NCI-H146 (cell line): ENCODE results near the gene MVB12B.

Experiments
- DNase-seq: peaks from one replicate; lab custom pipeline; 2025; lab: John Stamatoyannopoulos, UW

MVB12B gene

DNA sequence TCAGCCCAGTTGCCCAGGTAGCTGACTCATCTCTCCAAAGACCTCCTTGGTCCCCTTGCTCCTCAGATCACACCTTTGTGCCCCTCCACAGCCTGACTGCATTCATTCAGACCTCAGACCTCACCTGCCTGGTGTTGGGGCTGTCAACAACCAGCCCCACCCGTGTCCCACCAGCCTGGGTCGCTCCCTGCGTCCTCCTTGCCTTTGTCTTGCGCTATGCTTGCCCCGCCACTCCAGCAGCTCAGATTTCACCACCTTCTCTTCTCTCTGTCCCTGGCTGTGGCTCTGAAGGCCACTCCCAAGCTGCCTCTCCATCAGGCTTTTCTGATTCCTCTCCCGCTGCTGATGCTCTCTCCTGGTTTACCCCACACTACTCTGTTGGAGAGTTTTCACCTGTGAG, 103.5 kb downstream of the MVB12B start:
- no peak for DNase-seq

DNA sequence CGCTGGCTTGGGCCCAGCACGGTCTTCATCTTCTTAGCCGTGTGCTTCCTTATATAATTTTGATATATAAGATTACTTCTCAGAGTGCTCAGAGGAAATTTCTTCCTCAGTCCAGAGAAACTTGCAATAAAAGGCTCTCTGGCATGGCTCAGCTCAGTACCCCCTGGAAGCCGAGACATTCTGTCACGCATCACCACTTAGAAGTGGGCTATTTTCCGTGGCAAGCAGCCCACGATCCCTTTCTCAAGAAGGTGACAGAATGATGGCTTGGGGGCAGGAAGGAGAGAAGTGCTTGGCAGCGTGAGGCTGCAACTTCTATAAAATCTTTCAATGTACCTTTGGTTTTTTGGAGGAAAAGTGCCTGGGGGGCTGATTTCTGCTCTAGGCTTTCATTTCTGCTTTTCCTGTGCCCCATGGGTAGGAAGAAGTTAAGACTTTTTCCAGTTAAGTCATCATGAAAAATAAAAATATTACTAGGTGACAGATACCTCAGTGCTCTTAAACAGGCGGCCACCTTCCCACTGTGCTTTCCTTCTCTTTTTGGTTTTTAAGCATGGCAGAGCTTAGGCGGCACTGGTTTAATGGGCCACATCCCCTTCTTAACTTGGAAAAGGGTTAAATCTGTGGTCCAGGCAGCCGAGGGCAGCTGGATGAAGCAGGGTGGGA, 104.6 kb downstream of the MVB12B start:
- no peak for DNase-seq

DNA sequence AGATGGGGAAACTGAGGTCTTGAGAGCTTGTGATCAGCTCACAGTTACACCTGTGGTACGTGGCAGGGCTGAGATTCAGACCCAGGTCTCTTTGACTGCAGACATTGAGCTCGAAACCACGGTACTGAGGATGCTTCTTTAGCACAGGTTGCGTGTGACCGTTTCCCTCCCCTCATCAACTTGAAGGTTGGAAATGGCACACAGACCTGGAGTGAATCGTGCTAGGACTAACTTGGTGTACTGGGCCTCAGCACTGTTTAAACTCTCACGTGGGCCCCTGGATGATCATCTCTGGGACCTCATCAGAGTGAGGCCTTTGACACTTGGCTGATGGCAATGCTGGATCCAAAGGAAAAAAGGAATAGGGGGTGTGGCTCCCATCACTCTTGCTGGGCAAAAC, 106.0 kb downstream of the MVB12B start:
- DNase-seq: no peak

DNA sequence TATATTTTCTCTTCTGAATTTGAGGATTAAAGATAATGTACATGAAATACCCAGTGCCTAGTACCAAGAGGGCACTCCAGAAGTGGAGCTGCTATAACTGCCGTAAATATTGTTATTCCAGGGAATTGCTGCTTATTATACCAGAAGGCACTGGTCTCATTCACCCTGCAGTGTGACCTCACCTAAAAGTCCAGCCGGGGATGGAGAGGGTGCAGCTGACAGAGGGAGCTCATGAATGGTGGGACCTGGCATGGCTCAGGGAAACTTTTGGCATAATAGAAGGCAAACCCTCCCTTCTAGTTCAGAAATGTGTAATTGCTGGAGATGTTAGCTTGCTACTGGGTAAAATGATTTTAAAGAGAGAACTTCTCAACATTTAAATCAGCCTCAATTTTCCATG, 108.5 kb downstream of the MVB12B start:
- no peak for DNase-seq

DNA sequence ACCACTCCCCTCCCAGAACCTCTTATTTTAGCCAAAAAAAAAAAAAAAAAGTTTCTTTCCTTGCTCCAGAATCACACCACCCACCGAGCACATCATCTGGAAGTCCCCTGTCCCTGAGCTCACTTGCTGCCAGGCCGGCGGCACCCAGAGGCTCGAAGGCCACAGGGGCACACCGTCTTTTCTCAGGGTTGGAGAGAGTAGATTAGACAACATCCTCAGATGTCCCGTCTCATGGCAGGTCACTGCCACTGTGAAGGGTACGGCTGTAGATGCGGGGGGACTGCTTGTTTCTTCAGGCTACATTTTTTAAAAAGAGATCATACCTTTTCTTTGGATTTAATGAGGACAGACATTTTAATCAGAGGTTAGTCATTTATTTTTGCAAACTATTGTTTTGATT, 109.0 kb downstream of the MVB12B start:
- DNase-seq: no peak

DNA sequence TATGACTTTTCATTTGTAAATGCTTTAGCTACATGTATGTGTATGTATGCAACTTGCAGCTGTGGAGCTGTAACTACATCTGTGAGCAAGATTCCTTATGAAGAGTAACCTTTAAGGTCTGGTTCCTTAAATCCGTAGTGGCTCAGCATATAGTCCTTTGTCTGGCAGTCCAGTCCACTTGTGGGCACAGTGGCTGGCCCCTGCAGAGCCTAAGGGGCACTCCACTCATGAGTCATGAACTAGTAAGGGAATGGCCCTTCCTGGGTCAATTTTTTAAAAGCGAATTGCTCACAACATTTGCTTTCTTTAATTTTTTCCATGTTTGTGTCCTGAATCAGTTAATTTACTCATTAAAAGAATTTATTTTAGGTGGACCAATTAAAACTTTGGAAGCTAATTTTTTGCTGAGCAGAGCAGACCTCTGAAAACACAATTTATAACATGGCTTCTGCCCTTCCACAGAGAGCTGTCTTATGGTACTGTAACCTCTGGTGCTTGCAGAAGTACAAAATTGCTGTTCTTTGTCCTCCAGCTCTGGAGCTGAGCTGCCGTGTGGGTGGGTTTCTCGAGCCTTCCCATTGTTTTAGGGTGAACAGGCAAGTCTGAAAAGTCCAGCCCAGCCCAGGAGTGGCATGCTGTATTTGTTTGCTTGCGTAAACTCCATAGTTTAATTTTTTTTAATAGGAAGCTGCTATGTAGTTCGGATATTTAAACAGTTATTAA, 110.1 kb downstream of the MVB12B start:
- peak; percentile 26 for DNase-seq

DNA sequence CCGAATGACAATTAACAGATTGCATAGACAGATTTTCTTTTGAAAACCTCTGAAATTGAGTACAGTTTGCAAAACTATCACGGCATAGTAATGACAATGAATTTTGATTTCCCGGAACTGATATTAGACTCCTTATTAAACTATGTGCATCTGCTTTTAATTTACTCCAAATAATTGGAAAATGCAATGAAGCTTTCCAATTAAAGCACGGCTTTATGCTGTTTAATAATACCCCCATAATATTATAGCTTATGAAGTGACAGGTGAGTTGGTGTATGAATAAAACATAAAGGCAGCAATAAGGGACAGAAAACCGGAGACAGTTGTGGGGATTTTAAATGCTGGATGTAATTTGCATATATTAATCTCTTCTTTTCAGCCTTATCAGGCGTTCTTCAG, 110.6 kb downstream of the MVB12B start:
- no peak for DNase-seq

DNA sequence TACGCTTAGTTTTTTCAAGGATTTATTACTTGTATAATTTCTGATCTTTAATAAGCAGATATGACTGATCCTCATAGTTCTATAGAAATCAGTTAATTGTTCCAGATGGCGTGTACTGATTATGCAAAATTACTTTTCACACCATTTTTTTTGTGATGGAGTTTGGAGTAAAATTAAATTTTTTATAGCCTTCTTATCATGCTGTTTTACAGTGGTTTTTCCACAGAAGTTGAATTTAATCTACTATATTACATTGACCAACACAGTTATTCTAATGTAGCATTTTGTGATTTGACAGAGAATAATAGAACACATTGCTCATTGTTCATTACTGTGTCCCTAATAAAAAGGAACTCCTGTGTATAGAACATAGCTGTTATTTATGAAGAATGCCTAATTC, 111.1 kb downstream of the MVB12B start:
- DNase-seq: no peak

DNA sequence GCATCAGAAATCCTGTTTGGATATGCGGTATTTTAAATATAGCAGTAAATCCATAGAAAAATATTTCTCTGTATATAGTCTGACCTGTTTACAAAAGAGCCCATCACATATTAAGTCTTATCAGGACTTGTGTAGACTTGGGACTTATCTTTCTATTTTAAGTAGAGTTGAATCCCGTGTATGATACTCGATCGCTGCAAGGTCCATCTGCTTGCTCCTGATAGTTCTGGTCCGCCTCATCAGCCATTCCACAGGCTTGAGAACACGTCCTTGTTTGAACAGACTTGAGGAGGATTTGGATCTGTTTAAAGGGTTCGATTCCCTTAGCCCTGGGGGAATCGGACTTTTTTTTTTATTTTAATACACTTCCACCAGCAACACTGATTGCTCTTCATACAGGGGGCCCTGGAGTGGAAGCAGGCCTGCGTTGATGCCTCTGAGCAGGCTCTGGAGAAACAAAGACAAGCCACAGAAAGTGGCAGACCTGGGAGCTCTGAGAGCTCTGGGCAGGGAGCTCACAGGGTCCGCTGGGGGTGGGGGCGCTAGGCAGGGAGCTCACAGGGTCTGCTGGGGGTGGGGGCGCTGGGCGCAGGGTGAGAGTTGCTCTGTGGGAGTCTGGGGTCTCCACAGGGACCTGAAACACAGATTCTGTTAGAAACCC, 112.2 kb downstream of the MVB12B start:
- DNase-seq: no peak

DNA sequence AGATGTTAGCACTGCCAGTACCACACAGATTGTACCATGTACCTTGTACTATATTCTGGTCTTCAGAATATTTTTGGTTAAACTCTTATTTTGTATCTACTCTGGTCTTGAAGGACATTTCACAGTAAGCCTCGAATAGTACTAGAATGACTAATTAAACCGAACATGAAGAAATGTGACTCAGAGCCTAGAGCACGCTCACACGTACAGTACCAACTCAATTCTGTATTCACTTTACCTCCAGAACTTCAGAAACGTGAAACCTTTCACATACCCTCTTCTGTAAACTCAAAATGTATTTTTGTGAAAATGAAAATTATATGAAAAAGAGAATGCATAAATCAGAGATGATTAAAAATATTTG, 112.8 kb downstream of the MVB12B start:
- no peak for DNase-seq

DNA sequence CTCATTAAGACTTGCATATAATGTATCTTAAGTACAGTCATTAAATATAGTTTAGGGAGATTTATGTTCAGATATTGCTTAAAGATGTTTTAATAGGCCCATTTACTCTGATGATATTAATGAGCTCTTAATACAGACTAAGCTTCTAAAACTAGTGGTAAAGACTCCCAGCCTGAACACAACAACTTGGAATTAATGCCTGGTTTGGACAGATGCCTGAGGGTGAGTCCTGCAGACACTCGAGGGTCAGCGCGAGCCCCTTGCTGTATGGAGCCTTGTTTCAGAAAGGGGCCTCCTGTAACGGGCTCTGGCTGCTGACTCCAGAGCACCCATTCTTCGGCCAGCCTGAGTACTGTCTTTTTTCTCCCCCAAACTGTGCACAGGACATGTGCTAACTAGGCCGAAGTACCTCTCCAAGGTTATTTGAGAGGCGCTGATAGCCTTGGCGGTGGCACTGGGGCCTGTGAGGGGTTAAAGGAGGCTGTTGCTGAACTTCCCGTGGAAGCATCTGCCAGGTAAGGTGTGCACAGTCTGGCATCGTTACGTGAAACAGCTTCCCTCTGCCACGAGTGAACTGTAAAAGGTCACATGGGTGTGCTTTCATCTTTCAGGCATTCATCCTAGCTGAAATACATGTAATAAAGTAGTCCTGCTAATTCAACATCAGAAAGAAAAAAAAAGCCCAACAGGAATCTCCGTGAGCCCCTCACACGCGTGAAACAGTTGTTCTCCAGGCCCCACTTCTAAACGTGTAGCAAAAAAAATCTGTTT, 113.4 kb downstream of the MVB12B start:
- DNase-seq: no peak

DNA sequence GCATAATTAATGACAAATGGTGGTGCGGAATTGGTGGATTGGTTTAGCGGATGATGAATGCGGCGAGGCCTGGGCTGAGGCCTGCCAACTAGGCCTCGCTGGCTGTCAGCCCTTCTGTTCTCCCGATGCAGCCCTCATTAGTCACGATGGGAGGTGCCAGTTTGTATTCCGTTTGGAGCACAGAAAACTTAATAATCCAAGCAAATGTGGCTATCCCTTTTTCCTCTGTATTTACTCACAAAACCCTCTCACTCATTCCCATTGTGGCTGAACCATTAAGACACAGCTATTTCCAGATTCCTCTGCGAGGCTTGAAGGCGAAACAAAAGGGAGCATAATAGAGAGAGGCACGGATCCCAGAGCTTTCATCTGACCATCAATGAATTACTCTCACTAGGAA, 114.3 kb downstream of the MVB12B start:
- DNase-seq: no peak

DNA sequence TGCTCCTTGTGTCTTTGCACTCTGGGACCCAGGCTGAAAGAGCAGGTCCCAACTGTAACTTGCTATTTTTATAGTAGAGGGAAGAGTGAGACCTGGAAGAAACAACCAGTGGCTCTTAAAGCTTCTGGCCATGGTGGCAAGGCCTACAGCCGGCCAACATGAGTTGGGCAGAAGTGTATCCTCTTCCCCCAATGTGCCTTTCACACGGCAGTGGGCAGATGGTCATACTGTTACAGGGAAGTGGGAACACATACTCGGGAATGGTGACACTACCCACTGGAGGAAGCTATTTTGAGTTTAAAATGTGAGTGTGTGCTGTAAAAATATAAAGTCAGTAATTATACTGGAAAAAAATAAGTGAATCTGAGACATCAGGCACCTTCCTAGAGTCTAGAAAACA, 116.0 kb downstream of the MVB12B start:
- no peak for DNase-seq

DNA sequence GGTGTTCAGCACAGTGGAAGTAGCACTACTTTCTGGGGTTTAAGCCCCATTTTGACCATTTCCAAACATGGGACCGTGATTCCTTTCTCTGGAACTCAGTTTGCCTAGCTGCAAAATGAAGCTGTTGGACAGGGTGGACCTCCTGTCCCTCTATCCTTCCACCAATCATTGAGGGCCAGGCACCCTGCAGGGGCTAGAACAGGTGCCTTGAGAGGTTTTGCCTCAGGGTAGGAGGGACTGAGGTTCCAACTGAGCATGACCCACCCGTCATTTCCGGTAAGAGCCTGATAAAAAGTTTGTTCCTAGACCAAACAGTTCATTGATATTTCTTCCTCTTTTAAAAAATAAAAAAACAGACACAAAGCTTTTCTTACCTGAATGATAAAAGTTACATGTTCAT, 116.5 kb downstream of the MVB12B start:
- peak; percentile 11 for DNase-seq

DNA sequence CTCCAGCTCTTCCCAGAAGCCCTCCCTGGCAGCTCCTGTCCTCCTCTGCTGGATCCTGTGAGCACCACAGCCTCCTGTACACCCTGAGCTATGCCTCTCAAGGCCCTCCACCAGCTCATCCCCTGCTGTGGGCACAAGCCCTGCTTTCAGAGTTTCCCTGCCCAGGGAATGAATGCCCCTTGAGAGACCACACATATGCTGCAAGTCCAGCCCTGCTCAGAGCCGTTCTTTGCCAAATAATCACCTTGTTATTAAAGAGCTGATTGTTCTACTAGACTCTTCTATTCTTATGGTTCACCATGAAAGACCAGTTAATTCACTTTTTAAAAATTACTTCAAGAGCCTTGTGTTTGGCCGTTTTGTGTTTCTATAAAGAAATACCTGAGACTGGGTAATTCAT, 121.5 kb downstream of the MVB12B start:
- no peak for DNase-seq

DNA sequence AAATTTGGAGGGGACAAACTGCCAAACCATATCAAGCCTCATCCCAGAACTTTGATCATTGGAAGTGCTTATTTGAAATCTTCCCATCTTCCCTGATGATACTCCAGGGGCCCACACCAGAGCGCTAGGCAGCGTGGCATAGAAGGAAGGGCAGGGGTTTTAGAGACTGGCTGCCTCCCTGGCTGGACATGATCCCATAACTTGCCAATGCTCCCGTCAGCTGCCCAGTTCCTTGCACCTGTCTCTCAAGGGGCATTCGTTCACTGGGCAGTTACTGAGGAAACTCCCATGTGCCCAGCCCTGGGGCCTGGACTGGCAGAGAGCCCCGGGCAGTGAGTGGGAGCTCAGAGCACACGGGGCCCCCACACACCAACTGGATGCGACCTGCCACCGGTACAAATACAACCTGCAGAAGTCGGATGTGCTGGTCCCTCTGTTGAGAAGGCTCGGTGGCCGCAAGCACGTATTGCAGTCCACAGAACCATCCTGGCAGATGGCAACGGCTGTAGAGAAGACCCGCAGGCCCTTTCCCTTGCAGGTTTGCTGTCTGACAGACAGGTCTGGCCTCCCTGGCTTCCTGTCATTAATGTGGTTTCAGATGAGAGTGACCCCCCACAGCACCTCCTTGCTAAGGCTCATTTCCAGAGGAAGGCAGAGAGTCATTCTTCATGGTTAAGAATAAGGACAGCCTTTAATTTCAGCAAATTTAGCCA, 122.4 kb downstream of the MVB12B start:
- no peak for DNase-seq

DNA sequence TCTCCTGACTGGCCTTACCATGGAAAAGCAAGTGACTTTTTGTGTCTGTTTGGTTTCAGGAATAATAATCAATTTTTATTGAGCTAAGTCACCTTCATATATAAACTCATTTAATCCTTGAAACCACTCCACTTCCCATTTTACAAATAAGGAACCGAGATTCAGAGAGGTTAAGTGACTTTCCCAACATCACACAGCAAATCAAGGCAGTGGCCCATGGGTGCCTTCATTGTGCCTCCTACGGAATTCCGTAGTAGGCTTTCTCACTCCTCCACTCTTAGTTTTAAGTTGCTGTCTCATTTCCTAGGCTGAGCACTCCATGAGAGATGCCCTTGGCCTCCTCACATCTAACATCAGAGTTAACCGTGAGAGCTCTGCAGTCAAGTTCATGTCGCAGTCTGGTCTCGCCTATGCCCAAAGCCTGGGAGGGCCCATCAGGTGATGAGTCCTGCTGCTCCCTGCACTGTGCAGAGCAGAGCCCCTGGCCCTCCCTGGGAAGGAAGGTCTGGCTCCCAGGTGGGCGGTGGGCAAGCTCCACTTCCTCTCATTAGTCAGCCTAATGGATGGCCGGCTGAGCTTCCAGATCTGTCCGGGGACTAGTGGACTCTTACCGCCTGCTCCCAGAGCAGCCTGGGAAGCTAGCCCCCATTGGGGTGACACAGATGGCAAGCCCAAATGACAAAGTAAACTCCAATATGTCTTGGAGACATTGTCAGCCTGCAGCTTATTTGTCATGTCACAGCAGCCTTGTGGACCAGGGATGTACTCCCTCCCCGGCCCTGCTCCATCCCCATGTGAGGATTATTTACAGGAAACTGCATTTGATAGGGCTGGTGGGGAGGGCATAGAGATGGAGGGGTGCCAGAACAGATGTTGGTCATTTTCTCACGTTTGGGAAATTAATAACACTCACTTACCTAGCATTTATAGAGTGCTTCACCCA, 123.4 kb downstream of the MVB12B start:
- no peak for DNase-seq

DNA sequence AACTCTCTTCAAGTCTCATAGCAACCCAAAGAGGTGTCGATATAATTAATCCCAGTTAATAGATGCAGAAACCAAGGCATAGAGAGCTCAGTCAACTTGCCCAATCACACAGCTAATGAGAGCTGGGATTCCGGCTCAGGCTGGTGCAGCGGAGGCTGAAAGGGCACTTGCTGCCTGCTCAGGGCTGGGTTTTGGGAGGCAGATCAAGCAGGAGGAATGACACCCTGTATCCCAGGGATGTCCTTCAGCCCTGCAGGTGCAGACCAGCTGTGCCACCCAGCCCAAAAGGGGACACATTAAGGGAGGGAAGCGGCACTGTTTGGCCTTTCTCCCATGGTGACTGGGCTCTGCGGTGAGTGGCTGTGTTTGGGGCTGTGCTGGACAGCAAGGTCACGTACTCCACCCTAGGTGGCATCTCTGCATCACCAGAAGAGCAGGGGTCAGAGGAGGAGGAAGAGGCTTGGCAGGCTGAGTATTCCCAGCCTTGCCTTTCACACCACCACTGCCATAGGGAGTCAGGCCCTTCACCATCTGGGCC, 124.1 kb downstream of the MVB12B start:
- DNase-seq: no peak

DNA sequence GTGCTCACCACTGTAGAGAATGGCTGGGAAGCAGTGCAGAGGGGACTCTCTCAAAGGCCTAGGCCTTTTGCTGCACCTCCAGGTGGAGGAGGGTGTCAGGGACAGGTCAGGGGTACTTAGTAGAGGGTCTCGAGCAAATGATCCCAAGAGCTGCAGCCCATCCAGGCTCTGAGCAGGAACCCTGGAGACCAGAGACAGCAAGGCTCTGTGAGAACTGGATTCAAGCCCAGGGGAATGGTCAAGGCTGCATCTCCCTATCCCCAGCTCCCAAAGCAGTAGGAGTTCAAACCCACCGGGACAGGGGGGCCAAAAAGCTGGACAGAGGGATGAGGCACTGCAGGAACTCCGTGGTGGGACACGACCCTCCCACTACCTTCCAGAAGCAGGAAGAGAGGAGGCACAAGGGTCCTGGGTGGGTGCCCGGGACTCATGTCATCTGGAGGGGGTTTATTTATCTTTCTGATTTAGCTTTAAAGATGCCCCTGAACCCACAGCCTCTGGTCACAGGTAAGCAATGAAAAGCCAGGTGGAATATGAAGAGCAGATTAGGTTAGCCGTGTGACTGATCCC, 124.8 kb downstream of the MVB12B start:
- no peak for DNase-seq

DNA sequence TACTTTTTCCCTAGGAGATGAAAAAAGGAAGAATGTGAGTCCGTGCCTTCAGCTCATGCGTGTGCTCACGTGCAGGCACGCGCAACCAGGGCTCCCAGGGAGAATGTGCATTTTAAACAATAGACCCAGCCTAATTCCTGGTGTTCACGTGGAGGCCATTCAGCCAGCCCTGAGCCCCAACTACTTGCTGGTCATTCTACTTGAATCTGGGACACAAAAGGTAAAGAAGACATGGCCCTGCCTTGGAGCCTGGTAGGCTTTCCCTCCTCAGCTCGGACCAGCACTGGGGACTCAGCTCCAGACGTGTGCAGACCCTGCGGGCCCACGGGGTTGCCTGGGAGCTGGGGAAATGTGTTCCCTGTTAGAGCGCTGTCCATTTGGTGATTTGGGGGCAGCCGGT, 125.5 kb downstream of the MVB12B start:
- peak; percentile 32 for DNase-seq
